CD4-positive, alpha-beta T cell treated with Interleukin-6 at 100 ng/mL for 8 hours (primary cell): ENCODE data around the gene TNKS2.
A peak's percentile ranks its signal among the peaks of the same experiment; 100 is the strongest.
"Not testable (repeated sequence)": the region's sequence is repeated elsewhere in the genome, so short reads cannot be mapped to it uniquely, and the experiment has no call there.

Experiments used
- DNase-seq: peaks from one replicate; pipeline ENCODE4 v3.0.0-alpha.2; 2020; ENCODE audit warnings: mixed read lengths, low spot score

Gene TNKS2

GRCh38 chr10:91797874-91798648 is at the start of gene TNKS2:
TSS of gene TNKS2 (plus strand) at chr10:91798426. CDS start at chr10:91798691, 265 bp downstream.
- peak; percentile 92 for DNase-seq

GRCh38 chr10:91749592-91749991 is 48.6 kb upstream of the TNKS2 start:
- DNase-seq: not testable (repeated sequence)

DNA sequence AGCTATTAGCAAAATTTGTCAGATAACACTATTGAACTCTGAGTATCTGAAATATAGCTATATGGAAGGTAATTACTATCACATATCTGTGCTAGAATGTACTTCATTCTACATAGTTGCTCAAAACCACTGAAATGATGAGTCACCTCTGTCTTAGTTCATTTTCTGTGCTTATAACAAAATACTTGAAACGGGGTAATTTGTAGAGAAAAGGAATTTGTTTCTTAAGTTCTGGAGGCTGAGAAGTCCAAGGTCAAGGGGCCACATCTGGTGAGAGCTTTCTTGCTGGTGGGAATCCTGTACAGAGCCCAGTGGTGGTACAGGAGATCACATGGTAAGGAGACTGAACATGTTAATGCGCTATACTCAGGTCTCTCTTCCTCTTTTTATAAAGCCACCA is 41.9 kb upstream of the TNKS2 start:
- DNase-seq: no peak

- DNase-seq: peak; percentile 45
These were observed 39.7 kb upstream of the TNKS2 start for GRCh38 chr10:91758303-91759146.

DNA sequence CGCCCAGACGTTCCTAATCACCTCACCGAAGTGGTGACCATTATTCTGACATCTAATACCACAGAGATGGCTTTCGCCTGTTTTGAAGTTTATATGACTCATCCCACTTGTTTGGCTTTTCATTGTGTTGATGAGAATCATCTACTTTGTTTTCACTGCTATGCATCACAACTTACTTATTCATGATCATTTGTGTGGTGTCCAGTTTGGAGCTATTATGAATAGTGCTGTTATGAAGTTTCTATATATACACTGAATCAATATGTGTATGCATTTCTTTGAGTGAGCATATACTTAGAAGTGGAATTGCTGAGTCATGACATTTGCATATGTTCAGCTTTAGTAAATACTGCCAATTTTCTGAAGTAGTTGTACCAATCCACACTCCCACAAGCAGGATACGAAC is 38.6 kb upstream of the TNKS2 start:
- no peak for DNase-seq

GRCh38 chr10:91761721-91762120 is 36.5 kb upstream of the TNKS2 start:
- no peak for DNase-seq

GRCh38 chr10:91762878-91763277 is 35.3 kb upstream of the TNKS2 start:
- DNase-seq: no peak

- DNase-seq: no peak
These were observed 31.6 kb upstream of the TNKS2 start for GRCh38 chr10:91766676-91767075.

DNA sequence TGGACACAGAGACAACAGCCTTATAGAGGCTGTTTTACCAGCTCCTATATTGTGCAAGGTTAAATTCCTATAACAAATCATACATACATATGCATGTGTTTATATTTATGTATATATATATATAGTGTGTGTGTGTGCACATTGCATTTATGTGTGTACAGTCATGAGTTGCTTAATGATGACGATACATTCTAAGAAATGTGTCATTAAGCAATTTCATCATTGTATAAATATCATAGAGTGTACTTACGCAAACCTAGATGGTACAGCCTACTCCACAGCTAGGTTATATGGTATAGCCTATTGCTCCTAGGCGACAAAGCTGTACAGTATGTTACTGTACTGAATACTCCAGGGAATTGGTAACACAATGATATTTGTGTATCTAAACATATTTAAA is 30.1 kb upstream of the TNKS2 start:
- no peak for DNase-seq

GRCh38 chr10:91771907-91772306 is 26.3 kb upstream of the TNKS2 start:
- DNase-seq: no peak

DNA sequence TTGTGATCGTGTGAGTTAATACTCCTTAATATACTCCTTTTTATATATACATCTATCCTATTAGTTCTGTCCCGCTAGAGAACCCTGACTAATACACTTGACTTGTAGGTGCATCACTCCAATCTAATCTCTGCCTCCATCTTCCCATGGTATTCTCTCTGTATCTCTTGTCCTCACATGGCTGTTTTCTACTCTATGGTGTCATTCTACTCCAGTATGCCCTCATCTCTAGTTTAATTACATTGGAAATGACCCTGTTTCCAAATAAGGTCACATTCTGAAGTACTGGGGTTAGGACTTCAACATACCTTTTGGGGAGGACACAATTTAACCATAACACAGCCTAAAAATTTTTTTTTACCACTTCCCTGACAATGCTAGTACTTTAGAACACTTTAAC is 25.8 kb upstream of the TNKS2 start:
- DNase-seq: no peak

- DNase-seq: no peak
These were observed 25.4 kb upstream of the TNKS2 start for GRCh38 chr10:91772869-91773268.

DNA sequence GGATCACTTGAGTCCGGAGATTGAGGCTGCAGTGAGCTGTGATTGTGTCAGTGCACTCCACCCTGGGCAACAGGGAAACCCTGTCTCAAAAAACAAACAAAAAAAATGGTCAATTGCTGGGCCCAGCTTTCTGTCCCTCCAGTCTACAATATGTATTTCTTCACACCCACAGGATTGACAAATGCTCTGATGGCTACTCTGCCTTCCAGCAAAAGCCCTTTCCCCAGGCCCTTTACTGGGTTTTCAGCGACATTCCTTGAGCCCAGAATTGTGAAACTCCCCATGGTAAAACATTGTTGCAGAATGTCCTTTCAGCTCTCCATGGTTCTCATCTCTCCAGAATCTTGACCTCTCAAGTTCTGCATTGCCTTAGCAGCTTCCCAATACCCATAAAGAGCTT is 23.7 kb upstream of the TNKS2 start:
- no peak for DNase-seq

- DNase-seq: no peak
These were observed 22.5 kb upstream of the TNKS2 start for GRCh38 chr10:91775731-91776130.

GRCh38 chr10:91776266-91776665 is 22.0 kb upstream of the TNKS2 start:
- DNase-seq: no peak

DNA sequence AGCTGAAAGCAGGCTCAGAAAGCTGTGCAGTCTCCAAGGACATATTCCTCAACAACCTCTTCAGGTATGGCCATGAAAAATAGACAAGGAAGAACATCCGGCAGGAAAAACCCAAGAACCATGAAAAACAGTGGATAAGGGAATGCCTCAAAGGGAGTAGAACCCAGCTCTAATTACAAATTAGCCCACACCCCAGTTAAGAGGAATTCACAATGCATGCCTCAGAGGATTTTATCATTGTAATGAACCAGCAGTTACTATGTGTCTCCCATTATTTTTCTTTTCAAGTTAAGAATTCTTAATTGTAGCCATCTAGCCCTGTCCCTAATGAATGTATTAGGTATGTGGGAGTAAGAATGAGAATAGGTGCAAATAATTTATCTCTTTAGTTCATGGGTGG is 19.7 kb upstream of the TNKS2 start:
- DNase-seq: no peak

DNA sequence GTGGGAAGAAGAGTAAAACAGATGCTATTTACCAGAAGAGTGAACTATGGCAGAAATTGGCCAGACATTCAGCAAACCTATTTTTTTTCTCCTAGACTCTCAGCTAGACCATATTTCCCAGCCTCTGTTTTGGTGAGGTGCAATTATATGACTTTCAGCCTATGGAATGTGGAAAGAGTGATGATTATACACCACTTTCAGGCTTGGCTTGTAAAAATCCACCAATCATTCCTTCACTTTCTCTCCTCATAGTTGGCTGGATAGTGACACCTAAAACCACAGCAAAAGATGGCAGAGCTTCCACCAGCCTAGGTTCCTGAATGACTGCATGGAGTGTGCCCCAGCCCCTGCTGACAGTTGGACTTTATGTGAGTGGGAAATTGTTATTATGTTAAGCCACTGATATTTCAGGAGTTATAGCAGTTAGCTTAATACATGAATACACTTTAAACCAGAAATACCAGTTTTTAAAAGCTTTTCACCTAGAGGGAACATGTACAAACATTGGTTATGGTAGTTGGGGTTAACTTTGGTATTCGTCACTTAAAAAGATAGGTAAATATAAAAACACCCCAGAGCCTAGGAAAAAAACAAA is 19.1 kb upstream of the TNKS2 start:
- no peak for DNase-seq

DNA sequence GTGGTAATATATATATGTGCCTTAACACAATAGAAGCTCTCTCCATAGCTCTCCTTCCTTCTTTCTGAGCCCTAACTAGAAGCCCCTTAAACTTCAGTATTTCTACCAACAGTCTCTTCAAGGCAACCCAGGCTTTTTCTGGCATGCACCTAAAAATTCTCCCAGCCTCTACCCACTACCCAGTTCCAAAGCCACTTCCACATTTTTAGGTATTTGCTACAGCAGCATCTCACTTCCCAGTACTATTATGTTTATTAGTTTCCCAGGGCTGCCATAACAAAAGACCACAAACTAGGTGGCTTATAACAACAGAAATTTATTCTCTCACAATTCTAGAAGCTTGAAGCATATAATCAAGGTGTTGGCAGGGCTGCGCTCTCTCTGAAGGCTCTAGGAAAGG is 15.7 kb upstream of the TNKS2 start:
- no peak for DNase-seq

- no peak for DNase-seq
These were observed 12.4 kb upstream of the TNKS2 start for GRCh38 chr10:91785830-91786229.

- DNase-seq: no peak
These were observed 11.0 kb upstream of the TNKS2 start for GRCh38 chr10:91787258-91787657.

DNA sequence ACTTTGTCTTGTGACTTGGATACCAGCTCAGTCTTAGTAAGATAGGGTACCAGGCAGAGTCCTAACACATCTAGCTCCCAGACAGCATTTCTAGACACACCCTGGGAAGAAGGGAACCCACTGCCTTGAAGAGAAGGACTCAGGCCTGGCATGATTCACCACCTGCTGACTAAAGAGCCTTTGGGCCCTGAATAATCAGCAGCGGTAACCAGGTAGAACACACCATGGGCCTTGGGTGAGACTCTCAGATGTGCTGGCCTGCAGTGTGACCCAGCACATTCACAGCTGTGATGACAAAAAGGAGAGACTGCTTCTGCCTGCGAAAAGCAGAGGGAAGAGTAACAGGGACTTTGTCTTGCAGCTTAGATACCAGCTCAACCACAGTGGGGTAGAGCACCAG is 10.4 kb upstream of the TNKS2 start:
- DNase-seq: no peak

- no peak for DNase-seq
These were observed 9.7 kb upstream of the TNKS2 start for GRCh38 chr10:91788527-91788926.
